ENCODE data around the gene PABPN1L.
"Not testable (repeated sequence)": the region's sequence is repeated elsewhere in the genome, so short reads cannot be mapped to it uniquely, and the experiment has no call there.

The PABPN1L gene

DNA sequence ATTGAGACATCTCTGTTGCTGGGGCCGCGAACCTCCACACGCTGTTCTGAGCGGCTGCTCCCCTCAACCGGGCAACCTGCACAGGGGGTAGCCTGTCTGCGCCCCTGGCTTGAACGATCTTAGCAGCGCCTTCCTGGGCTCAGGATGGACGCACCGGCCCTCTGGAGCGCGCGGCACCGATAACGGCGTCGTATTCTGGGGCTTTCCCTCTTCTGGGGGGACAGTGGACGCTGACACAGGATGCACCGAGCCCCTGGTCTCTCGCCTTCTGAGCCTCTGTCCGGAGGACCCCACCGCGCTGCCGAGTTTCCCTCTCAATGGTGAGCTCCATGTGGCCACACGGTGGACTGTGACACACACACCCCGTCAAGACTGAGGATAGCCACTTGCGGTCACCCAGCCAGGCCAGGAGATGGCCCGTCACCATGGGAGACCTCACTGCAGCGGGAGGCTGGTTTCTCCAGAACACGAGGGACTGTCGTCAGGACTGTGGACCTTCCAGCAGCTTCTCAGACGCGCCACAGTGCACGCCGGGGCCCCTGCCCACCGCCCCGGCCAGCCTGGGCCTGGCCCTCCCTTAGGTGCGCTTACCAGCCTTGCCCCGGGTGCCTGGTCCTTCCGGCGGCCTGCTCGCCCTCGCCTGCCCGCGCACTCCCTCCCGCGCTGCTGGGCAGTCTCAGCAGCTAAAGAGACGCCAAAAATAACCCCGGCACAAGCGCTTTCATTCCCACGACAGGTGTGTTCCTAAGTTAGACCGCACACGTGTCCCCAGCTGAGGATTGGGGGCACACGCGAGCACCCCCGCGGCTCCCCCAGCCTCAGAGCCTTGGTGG lies 30.0 kb upstream of the PABPN1L start:
- H4K8ac ChIP-seq (ENCODE audit: low read depth, low read length), result peak overlapping the region; percentile 43
- peaks cover 0 to 37% (median 0%) of the 10 kb centered on the region in 3 experiments for H3K27me3 ChIP-seq (ENCODE audit: control insufficient read depth in 3 of 3, insufficient read depth in 3 of 3, low read depth in 1 of 3, low read length in 3 of 3)
- H2BK5ac ChIP-seq (ENCODE audit: low read length), result peak overlapping the region; percentile 24
- H3K4me3 ChIP-seq (ENCODE audit: low read length in 2 of 2), result no peak overlapping the region
- no peaks in the 10 kb centered on the region for H3K9me3 ChIP-seq (replicated peaks in 1 of 2; ENCODE audit: control insufficient read depth in 2 of 2, insufficient read depth in 1 of 2, low read depth in 1 of 2, low read length in 2 of 2)
- no peak overlapping the region for H4K91ac ChIP-seq (ENCODE audit: low read depth, low read length, poor library complexity)
- DNase-seq (ENCODE audit: low spot score), result no peak
- no peak overlapping the region for H3K4ac ChIP-seq (ENCODE audit: low read length)
- H2BK12ac ChIP-seq (ENCODE audit: low read length), result no peak overlapping the region
- H3K14ac ChIP-seq (ENCODE audit: low read length), result peak overlapping the region; percentile 47
- H3K4me2 ChIP-seq (ENCODE audit: insufficient read depth, low read length, poor library complexity, severe bottlenecking), result no peak overlapping the region
- no peaks in the 10 kb centered on the region for H3K4me1 ChIP-seq (ENCODE audit: control insufficient read depth in 2 of 2, insufficient read depth in 1 of 2, low read depth in 1 of 2, low read length in 2 of 2)
- H2BK120ac ChIP-seq (ENCODE audit: low read depth, low read length), result no peak overlapping the region
- no peaks in the 10 kb centered on the region for H3K36me3 ChIP-seq (replicated peaks in 1 of 2; ENCODE audit: control insufficient read depth in 2 of 2, insufficient read depth in 2 of 2, low read length in 2 of 2)
- no peak overlapping the region for H3K27ac ChIP-seq (replicated peaks; ENCODE audit: low read length)
- peak overlapping the region; percentile 1 for H2AK5ac ChIP-seq (ENCODE audit: low read depth, low read length)
- peaks cover 2% of the 10 kb centered on the region for H3K79me1 ChIP-seq (ENCODE audit: low read depth, low read length)
- no peak overlapping the region for H2BK15ac ChIP-seq (ENCODE audit: low read length)
- no CpG with 5 or more reads among the region's 57 CpGs for WGBS, 2 donors (ENCODE audit: extremely low coverage in 2 of 2, insufficient read length in 2 of 2, insufficient replicate concordance in 1 of 2)
- no peak overlapping the region for H2AFZ ChIP-seq (ENCODE audit: low read length)
- H3K9ac ChIP-seq (ENCODE audit: low read depth, low read length, poor library complexity), result no peak overlapping the region
- H3K23ac ChIP-seq (ENCODE audit: low read depth, low read length, poor library complexity), result peak overlapping the region; percentile 68
- no peak overlapping the region for H3K18ac ChIP-seq (ENCODE audit: low read length)

DNA sequence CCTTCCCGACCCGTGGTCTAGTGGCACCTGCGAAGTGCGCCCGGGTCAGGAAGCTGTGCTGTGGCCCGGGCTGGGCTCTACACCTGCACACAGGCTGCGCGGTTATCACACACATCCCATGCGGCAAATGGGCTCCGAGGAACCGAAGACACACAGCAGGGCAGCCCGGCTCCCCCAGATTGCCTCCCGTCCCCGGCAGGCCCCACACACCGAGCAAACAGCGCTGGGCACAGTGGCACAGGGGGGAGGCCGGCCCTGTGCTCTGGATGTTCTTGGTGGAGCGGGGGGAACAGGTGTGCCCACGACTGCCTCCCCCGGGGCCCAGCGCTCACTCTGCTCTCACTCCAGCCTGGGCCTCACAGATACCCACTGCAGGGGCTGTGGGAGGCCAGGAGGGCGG lies 28.9 kb upstream of the PABPN1L start:
- H3K4me2 ChIP-seq (ENCODE audit: insufficient read depth, low read length, poor library complexity, severe bottlenecking), result no peak overlapping the region
- H2AK5ac ChIP-seq (ENCODE audit: low read depth, low read length), result peak overlapping the region; percentile 88
- no peak overlapping the region for H4K91ac ChIP-seq (ENCODE audit: low read depth, low read length, poor library complexity)
- H3K9me3 ChIP-seq (replicated peaks in 1 of 2; ENCODE audit: control insufficient read depth in 2 of 2, insufficient read depth in 1 of 2, low read depth in 1 of 2, low read length in 2 of 2), result peaks cover 0 to 3% of the 10 kb centered on the region in 2 donors
- H3K4me1 ChIP-seq (ENCODE audit: control insufficient read depth in 2 of 2, insufficient read depth in 1 of 2, low read depth in 1 of 2, low read length in 2 of 2), result no peaks in the 10 kb centered on the region
- H2AFZ ChIP-seq (ENCODE audit: low read length), result no peak overlapping the region
- no peak for DNase-seq (ENCODE audit: low spot score)
- H2BK5ac ChIP-seq (ENCODE audit: low read length), result peak overlapping the region; percentile 24
- H2BK15ac ChIP-seq (ENCODE audit: low read length), result no peak overlapping the region
- no peak overlapping the region for H3K4me3 ChIP-seq (ENCODE audit: low read length in 2 of 2)
- WGBS, 2 donors (ENCODE audit: extremely low coverage in 2 of 2, insufficient read length in 2 of 2, insufficient replicate concordance in 1 of 2), result no CpG with 5 or more reads among the region's 22 CpGs
- H4K8ac ChIP-seq (ENCODE audit: low read depth, low read length), result no peak overlapping the region
- no peak overlapping the region for H3K23ac ChIP-seq (ENCODE audit: low read depth, low read length, poor library complexity)
- H3K79me1 ChIP-seq (ENCODE audit: low read depth, low read length), result peaks cover 2% of the 10 kb centered on the region
- peak overlapping the region; percentile 94 for H2BK120ac ChIP-seq (ENCODE audit: low read depth, low read length)
- H2BK12ac ChIP-seq (ENCODE audit: low read length), result no peak overlapping the region
- H3K27me3 ChIP-seq (ENCODE audit: control insufficient read depth in 3 of 3, insufficient read depth in 3 of 3, low read depth in 1 of 3, low read length in 3 of 3), result peaks cover 0 to 30% (median 0%) of the 10 kb centered on the region in 3 experiments
- no peak overlapping the region for H3K27ac ChIP-seq (replicated peaks; ENCODE audit: low read length)
- H3K14ac ChIP-seq (ENCODE audit: low read length), result no peak overlapping the region
- no peaks in the 10 kb centered on the region for H3K36me3 ChIP-seq (replicated peaks in 1 of 2; ENCODE audit: control insufficient read depth in 2 of 2, insufficient read depth in 2 of 2, low read length in 2 of 2)
- no peak overlapping the region for H3K4ac ChIP-seq (ENCODE audit: low read length)
- H3K18ac ChIP-seq (ENCODE audit: low read length), result peak overlapping the region; percentile 64
- no peak overlapping the region for H3K9ac ChIP-seq (ENCODE audit: low read depth, low read length, poor library complexity)

- H2BK120ac ChIP-seq (ENCODE audit: low read depth, low read length), result peak overlapping the region; percentile 94
- no CpG with 5 or more reads among the region's 21 CpGs for WGBS, 2 donors (ENCODE audit: extremely low coverage in 2 of 2, insufficient read length in 2 of 2, insufficient replicate concordance in 1 of 2)
- H3K9me3 ChIP-seq (replicated peaks in 1 of 2; ENCODE audit: control insufficient read depth in 2 of 2, insufficient read depth in 1 of 2, low read depth in 1 of 2, low read length in 2 of 2), result peaks cover 0 to 3% of the 10 kb centered on the region in 2 donors
These were observed 28.3 kb upstream of the PABPN1L start for GRCh38 chr16:88894681-88895300.

GRCh38 chr16:88894266-88894665 lies 27.8 kb upstream of the PABPN1L start:
- H3K4me3 ChIP-seq (ENCODE audit: low read length in 2 of 2); H3K14ac ChIP-seq (ENCODE audit: low read length); H2BK12ac ChIP-seq (ENCODE audit: low read length); H4K8ac ChIP-seq (ENCODE audit: low read depth, low read length); H3K4me2 ChIP-seq (ENCODE audit: insufficient read depth, low read length, poor library complexity, severe bottlenecking); H3K23ac ChIP-seq (ENCODE audit: low read depth, low read length, poor library complexity); H3K79me1 ChIP-seq (ENCODE audit: low read depth, low read length); DNase-seq (ENCODE audit: low spot score); H3K4me1 ChIP-seq (ENCODE audit: control insufficient read depth in 2 of 2, insufficient read depth in 1 of 2, low read depth in 1 of 2, low read length in 2 of 2); H3K4ac ChIP-seq (ENCODE audit: low read length); H3K9ac ChIP-seq (ENCODE audit: low read depth, low read length, poor library complexity); H3K27ac ChIP-seq (replicated peaks; ENCODE audit: low read length); H2BK120ac ChIP-seq (ENCODE audit: low read depth, low read length); H2AFZ ChIP-seq (ENCODE audit: low read length); H3K36me3 ChIP-seq (replicated peaks in 1 of 2; ENCODE audit: control insufficient read depth in 2 of 2, insufficient read depth in 2 of 2, low read length in 2 of 2); H3K18ac ChIP-seq (ENCODE audit: low read length); H2BK5ac ChIP-seq (ENCODE audit: low read length); H4K91ac ChIP-seq (ENCODE audit: low read depth, low read length, poor library complexity); H2BK15ac ChIP-seq (ENCODE audit: low read length); H2AK5ac ChIP-seq (ENCODE audit: low read depth, low read length); H3K9me3 ChIP-seq (replicated peaks in 1 of 2; ENCODE audit: control insufficient read depth in 2 of 2, insufficient read depth in 1 of 2, low read depth in 1 of 2, low read length in 2 of 2): not testable (repeated sequence)
- H3K27me3 ChIP-seq (ENCODE audit: control insufficient read depth in 3 of 3, insufficient read depth in 3 of 3, low read depth in 1 of 3, low read length in 3 of 3), result peaks cover 0 to 20% (median 0%) of the 10 kb centered on the region in 3 experiments
- WGBS, 2 donors (ENCODE audit: extremely low coverage in 2 of 2, insufficient read length in 2 of 2, insufficient replicate concordance in 1 of 2), result no CpG with 5 or more reads among the region's 6 CpGs

More at GRCh38 chr16:88894681-88895300, 28.3 kb upstream of the PABPN1L start:
- Histone ChIP-seq H3K14ac (ENCODE audit: low read length) (no peak overlapping the region), H2AFZ (ENCODE audit: low read length) (no peak overlapping the region), H3K27me3 (ENCODE audit: control insufficient read depth in 3 of 3, insufficient read depth in 3 of 3, low read depth in 1 of 3, low read length in 3 of 3) (peaks cover 0 to 25% (median 0%) of the 10 kb centered on the region in 3 experiments), H2BK15ac (ENCODE audit: low read length) (no peak overlapping the region), H3K4ac (ENCODE audit: low read length) (no peak overlapping the region), H3K4me2 (ENCODE audit: insufficient read depth, low read length, poor library complexity, severe bottlenecking) (no peak overlapping the region), H2BK5ac (ENCODE audit: low read length) (no peak overlapping the region), H3K4me3 (ENCODE audit: low read length in 2 of 2) (no peak overlapping the region), H3K23ac (ENCODE audit: low read depth, low read length, poor library complexity) (no peak overlapping the region), H3K36me3 (replicated peaks in 1 of 2; ENCODE audit: control insufficient read depth in 2 of 2, insufficient read depth in 2 of 2, low read length in 2 of 2) (no peaks in the 10 kb centered on the region), H3K27ac (replicated peaks; ENCODE audit: low read length) (no peak overlapping the region), H2AK5ac (ENCODE audit: low read depth, low read length) (no peak overlapping the region), H4K8ac (ENCODE audit: low read depth, low read length) (no peak overlapping the region), H3K18ac (ENCODE audit: low read length) (no peak overlapping the region), H3K79me1 (ENCODE audit: low read depth, low read length) (peaks cover 2% of the 10 kb centered on the region), H2BK12ac (ENCODE audit: low read length) (no peak overlapping the region), H4K91ac (ENCODE audit: low read depth, low read length, poor library complexity) (no peak overlapping the region), H3K4me1 (ENCODE audit: control insufficient read depth in 2 of 2, insufficient read depth in 1 of 2, low read depth in 1 of 2, low read length in 2 of 2) (no peaks in the 10 kb centered on the region), H3K9ac (ENCODE audit: low read depth, low read length, poor library complexity) (no peak overlapping the region)
- DNase-seq (ENCODE audit: low spot score), result no peak
